Measurements from ENCODE around the gene HBG2. TPM values are rescaled to one million over a fixed set of nuclear protein-coding genes. Genes with fewer than 3 reads are reported as not detected.

The HBG2 gene
- total and polyA plus RNA-seq, 10 of the 15 experiments (the other 5 are each of a cell fraction or from before 2014, with no cell fraction given): 1.1 to 8.3 (median 2.9) TPM; not detected in 5

DNA sequence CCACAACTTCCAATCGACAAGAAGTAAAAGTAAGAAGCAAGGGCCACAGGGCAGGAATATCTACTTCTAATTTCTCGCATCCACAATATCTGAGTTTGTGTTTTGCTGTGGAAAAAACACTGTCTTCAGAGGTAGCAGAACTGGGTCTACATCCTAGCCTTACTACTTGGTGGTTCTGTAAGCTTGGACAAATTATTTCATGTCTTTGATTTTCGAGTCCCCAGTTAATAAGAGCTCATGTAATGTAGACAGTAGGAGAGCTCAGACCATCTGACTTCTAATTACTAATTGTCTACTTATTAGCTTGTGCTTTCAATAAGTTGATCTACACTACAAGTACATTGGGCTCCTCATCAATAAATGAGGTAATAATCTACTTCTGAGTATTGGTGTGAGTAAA is 28.5 kb upstream of the HBG2 start (continued):
- TF ChIP-seq, protein P1, sequence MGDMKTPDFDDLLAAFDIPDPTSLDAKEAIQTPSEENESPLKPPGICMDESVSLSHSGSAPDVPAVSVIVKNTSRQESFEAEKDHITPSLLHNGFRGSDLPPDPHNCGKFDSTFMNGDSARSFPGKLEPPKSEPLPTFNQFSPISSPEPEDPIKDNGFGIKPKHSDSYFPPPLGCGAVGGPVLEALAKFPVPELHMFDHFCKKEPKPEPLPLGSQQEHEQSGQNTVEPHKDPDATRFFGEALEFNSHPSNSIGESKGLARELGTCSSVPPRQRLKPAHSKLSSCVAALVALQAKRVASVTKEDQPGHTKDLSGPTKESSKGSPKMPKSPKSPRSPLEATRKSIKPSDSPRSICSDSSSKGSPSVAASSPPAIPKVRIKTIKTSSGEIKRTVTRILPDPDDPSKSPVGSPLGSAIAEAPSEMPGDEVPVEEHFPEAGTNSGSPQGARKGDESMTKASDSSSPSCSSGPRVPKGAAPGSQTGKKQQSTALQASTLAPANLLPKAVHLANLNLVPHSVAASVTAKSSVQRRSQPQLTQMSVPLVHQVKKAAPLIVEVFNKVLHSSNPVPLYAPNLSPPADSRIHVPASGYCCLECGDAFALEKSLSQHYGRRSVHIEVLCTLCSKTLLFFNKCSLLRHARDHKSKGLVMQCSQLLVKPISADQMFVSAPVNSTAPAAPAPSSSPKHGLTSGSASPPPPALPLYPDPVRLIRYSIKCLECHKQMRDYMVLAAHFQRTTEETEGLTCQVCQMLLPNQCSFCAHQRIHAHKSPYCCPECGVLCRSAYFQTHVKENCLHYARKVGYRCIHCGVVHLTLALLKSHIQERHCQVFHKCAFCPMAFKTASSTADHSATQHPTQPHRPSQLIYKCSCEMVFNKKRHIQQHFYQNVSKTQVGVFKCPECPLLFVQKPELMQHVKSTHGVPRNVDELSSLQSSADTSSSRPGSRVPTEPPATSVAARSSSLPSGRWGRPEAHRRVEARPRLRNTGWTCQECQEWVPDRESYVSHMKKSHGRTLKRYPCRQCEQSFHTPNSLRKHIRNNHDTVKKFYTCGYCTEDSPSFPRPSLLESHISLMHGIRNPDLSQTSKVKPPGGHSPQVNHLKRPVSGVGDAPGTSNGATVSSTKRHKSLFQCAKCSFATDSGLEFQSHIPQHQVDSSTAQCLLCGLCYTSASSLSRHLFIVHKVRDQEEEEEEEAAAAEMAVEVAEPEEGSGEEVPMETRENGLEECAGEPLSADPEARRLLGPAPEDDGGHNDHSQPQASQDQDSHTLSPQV (IDR thresholded peaks at IDR 0.05): no peak
- TF ChIP-seq WRNIP1 (IDR thresholded peaks at IDR 0.05; ENCODE audit: borderline replicate concordance, low read depth, low read length): no peak
- TF ChIP-seq, protein P2, sequence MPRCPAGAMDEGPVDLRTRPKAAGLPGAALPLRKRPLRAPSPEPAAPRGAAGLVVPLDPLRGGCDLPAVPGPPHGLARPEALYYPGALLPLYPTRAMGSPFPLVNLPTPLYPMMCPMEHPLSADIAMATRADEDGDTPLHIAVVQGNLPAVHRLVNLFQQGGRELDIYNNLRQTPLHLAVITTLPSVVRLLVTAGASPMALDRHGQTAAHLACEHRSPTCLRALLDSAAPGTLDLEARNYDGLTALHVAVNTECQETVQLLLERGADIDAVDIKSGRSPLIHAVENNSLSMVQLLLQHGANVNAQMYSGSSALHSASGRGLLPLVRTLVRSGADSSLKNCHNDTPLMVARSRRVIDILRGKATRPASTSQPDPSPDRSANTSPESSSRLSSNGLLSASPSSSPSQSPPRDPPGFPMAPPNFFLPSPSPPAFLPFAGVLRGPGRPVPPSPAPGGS (IDR thresholded peaks at IDR 0.05; ENCODE audit: borderline replicate concordance, insufficient read depth, low read depth, low read length, poor library complexity, severe bottlenecking): no peak
- no peak for TF ChIP-seq POLR2AphosphoS5 (IDR thresholded peaks at IDR 0.05; ENCODE audit: low read length)

DNA sequence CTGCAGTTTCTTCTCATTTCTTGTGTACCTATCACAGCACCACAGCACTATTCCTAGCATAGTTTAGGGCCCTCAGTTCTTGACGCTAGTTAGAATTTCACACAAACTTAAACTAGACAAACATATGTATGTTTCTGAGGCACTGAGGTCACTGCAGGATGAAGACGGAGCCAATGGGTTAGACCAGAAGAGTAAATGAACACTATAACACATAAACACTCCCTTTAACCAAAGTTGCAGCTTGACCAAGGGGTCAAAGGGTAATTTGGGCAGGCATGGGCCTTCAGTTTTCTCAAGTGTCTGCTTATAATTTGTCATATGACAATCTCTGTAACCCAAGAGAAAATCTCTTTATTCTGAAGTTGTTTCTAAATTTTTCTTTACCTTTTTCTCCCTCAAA is 28.0 kb upstream of the HBG2 start:
- Histone ChIP-seq H3K79me2 (ENCODE audit: control insufficient read depth, insufficient read depth, low read length) (no peaks in the 10 kb centered on the region), H4K20me1 (ENCODE audit: control insufficient read depth, insufficient read depth) (no peaks in the 10 kb centered on the region), H3K4me2 (ENCODE audit: control insufficient read depth, insufficient read depth) (no peak overlapping the region), H3K9ac (ENCODE audit: control insufficient read depth, insufficient read depth, low read length) (no peak overlapping the region), H3K9me3 (replicated peaks; ENCODE audit: control insufficient read depth, insufficient read depth, low read length) (no peaks in the 10 kb centered on the region), H3K4me3 (no peak overlapping the region), H3K36me3 (ENCODE audit: control insufficient read depth in 2 of 2, insufficient read depth in 2 of 2, low read length in 1 of 2) (no peaks in the 10 kb centered on the region), H3K27me3 (replicated peaks in 1 of 2; ENCODE audit: control insufficient read depth in 2 of 2, insufficient read depth in 2 of 2, low read length in 1 of 2) (no peaks in the 10 kb centered on the region), H3K4me1 (ENCODE audit: control insufficient read depth, insufficient read depth, low read length) (no peaks in the 10 kb centered on the region), H3K27ac (ENCODE audit: control insufficient read depth, insufficient read depth) (no peak overlapping the region), H2AFZ (ENCODE audit: control insufficient read depth, low read depth, low read length) (no peak overlapping the region)
- 46% methylated on average over 2 of the region's 2 CpGs for WGBS (ENCODE audit: insufficient coverage, insufficient replicate concordance, low lambda C conversion rate, missing lambda C conversion rate)
- FAIRE-seq (no peak), DNase-seq (ENCODE audit: low read depth, low spot score) (no peak), ATAC-seq (no peak)
- in situ Hi-C loops (cut with MboI) (no loop called here), intact Hi-C loops (cut with micrococcal nuclease; ENCODE audit: unreplicated experiment) (no loop called here)
- ChIA-PET CTCF (no interaction called here), POLR2A (no interaction called here), SMC1A (ENCODE audit: uncharacterized antibody, unreplicated experiment) (no interaction called here), RAD21 (ENCODE audit: unreplicated experiment) (no interaction called here)
- TF ChIP-seq ZNF24 (IDR thresholded peaks at IDR 0.05): no peak
- TF ChIP-seq ZBED1 (IDR thresholded peaks at IDR 0.05; ENCODE audit: borderline replicate concordance): no peak
- TF ChIP-seq, protein P3, sequence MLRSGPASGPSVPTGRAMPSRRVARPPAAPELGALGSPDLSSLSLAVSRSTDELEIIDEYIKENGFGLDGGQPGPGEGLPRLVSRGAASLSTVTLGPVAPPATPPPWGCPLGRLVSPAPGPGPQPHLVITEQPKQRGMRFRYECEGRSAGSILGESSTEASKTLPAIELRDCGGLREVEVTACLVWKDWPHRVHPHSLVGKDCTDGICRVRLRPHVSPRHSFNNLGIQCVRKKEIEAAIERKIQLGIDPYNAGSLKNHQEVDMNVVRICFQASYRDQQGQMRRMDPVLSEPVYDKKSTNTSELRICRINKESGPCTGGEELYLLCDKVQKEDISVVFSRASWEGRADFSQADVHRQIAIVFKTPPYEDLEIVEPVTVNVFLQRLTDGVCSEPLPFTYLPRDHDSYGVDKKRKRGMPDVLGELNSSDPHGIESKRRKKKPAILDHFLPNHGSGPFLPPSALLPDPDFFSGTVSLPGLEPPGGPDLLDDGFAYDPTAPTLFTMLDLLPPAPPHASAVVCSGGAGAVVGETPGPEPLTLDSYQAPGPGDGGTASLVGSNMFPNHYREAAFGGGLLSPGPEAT (IDR thresholded peaks at IDR 0.05; ENCODE audit: low read depth): no peak
- TF ChIP-seq STAT3 (IDR thresholded peaks at IDR 0.05; ENCODE audit: low read depth, low read length): no peak
- no TSS peak for BruUV-seq (replicated peaks)

Measured in GM12878 (cell line).